T-helper 9 cell (primary cell): ENCODE data around the gene HSD3B1.
"Not testable (repeated sequence)": the region's sequence is repeated elsewhere in the genome, so short reads cannot be mapped to it uniquely, and the experiment has no call there.

Experiments used
- DNase-seq: peaks from one replicate; pipeline ENCODE4 v3.0.0-alpha.2; 2020

The HSD3B1 gene

GRCh38 chr1:119492763-119493162 is 14.2 kb upstream of the HSD3B1 start:
- DNase-seq = no peak

GRCh38 chr1:119504831-119505230 is 2.2 kb upstream of the HSD3B1 start:
- no peak for DNase-seq

- no peak for DNase-seq
These were observed 3.0 kb downstream of the HSD3B1 start for GRCh38 chr1:119510046-119510445.

GRCh38 chr1:119515221-119515620 is 8.2 kb downstream of the HSD3B1 start:
- DNase-seq = no peak

- DNase-seq = no peak
These were observed 9.2 kb downstream of the HSD3B1 start for GRCh38 chr1:119516247-119516646.

- no peak for DNase-seq
These were observed 9.7 kb downstream of the HSD3B1 start for GRCh38 chr1:119516680-119517079.

GRCh38 chr1:119517667-119518066 is 10.7 kb downstream of the HSD3B1 start:
- not testable (repeated sequence) for DNase-seq

- DNase-seq = no peak
These were observed 24.8 kb downstream of the HSD3B1 start for GRCh38 chr1:119531606-119532323.

GRCh38 chr1:119532324-119532910 is 25.4 kb downstream of the HSD3B1 start:
- no peak for DNase-seq

- DNase-seq = no peak
These were observed 28.4 kb downstream of the HSD3B1 start for GRCh38 chr1:119535381-119535780.

- DNase-seq = no peak
These were observed 31.0 kb downstream of the HSD3B1 start for GRCh38 chr1:119537966-119538365.

- DNase-seq = no peak
These were observed 32.6 kb downstream of the HSD3B1 start for GRCh38 chr1:119539636-119540035.

- DNase-seq = no peak
These were observed 34.4 kb downstream of the HSD3B1 start for GRCh38 chr1:119541389-119541788.

GRCh38 chr1:119542492-119542946 is 35.5 kb downstream of the HSD3B1 start:
- DNase-seq = no peak

- DNase-seq = no peak
These were observed 37.3 kb downstream of the HSD3B1 start for GRCh38 chr1:119544165-119544762.

GRCh38 chr1:119546641-119547040 is 39.6 kb downstream of the HSD3B1 start:
- no peak for DNase-seq

- no peak for DNase-seq
These were observed 40.3 kb downstream of the HSD3B1 start for GRCh38 chr1:119547306-119547705.

GRCh38 chr1:119547805-119548204 is 40.8 kb downstream of the HSD3B1 start:
- no peak for DNase-seq

GRCh38 chr1:119549719-119550132 is 42.7 kb downstream of the HSD3B1 start:
- DNase-seq = no peak

GRCh38 chr1:119550381-119550780 is 43.4 kb downstream of the HSD3B1 start:
- no peak for DNase-seq

GRCh38 chr1:119551218-119551617 is 44.2 kb downstream of the HSD3B1 start:
- DNase-seq = no peak

- not testable (repeated sequence) for DNase-seq
These were observed 45.6 kb downstream of the HSD3B1 start for GRCh38 chr1:119552656-119553055.

- not testable (repeated sequence) for DNase-seq
These were observed 46.5 kb downstream of the HSD3B1 start for GRCh38 chr1:119553302-119554071.
